DMS153 (cell line): ENCODE data around the gene FYB2.

Source experiments
- DNase-seq: peaks from one replicate; lab custom pipeline; 2025; lab: John Stamatoyannopoulos, UW

Gene FYB2

DNA sequence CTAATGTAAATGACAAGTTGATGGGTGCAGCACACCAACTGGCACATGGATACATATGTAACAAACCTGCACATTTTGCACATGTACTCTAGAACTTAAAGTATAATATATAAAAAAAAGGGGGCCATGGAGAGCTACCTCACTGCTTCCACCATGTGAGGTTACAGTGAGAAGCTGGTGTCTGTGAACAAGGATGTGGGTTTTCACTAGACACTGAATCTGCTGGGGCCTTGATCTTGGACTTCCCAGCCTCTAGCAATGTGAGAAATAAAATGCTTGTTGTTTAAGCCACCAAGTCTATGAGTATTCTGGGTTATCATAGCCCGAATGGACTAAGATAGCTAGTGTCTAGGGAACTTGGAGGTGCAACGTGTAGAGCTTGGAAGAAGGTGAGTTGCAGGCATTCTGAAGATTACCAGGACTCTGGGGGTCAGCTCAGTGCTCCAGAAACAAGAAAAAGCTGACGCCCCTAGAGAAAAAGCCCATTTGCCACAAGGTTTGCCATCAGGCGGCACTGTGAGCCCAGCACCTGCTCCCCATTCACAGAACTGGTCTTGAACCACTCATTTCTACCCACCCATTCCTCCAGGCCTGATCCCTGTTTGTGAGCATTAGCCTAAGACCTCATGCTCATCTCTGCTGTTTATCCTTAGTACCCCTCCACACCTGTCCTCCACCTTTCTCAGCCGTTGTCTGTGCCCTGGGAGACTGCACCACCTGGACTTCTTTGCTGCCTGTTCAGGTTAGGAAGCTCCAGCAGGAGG lies 15.1 kb upstream of the FYB2 start:
- no peak for DNase-seq

DNA sequence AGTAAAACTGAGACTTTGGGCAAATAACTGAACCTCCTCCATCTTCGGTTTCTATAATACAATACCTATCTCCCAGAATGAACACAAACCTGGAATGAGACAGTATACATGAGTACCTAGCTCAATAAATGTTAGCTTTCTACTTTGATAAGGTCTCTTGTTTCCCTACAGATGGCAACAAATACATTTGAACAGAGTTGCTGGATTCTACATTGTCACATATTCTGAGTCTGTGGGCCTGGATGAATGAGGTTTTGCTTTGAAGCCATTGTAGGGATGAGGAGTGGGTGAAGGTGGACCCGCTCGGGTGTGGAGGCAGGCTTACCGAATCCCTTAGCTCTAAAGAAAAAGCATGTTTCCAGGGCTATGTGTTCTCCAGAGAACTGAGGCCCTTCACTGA lies 13.9 kb upstream of the FYB2 start:
- DNase-seq: no peak

DNA sequence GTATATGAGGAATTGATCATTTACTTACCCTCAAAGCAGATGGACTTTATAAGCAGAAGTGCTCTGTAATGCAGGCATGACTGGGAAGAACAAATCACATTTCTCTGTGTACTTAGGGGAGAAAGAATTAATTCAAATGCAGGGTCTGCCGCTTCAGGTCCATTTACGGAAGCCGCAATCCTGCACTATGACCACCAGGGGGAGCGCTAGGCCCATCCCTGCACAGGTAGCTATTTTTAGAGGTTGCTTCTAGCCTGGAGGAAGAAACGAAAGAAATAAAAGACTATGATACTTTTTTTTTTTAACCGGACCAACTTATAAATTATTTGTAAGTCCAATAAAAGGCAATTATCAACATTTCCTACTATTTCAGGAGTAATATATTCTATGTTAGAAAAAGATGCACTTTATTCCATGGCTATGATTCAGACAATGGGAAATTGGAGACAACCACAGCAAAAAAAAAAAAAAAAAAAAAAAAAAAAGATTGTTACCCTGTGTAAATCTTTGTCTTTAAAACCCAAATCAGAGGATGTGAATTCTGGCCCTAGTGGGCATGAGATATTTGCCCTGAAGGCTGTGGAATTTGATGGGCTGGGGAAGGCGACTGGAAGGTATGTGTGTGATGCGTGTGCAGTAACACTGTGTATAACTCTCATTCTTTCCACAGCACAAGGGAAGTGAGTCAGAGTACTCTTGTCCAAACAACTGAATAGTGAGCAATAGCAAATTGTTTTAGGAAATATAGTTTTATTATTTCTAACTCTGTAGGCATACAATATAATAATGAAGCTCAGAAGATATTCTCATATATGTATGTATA lies 12.9 kb upstream of the FYB2 start:
- DNase-seq: peak; percentile 57

DNA sequence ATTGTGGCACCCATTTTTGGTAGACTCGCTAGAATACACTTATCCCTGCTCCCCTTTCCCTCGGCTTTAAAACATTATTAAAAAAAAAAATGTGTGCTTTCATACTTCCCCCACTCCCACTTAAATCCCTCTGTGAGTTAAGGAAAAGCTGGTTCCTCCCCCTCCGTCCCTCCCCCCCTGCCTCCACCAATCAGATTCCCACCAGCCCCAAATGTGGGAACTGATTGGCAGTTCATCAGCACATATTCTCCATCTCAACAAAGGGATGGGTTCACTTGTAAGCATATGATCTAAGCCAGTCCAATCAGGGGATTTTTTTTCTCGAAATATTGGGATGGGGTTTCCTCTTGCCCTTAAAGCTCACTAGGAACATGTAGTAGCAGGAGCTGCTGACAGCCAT lies 10.8 kb upstream of the FYB2 start:
- DNase-seq: no peak

DNA sequence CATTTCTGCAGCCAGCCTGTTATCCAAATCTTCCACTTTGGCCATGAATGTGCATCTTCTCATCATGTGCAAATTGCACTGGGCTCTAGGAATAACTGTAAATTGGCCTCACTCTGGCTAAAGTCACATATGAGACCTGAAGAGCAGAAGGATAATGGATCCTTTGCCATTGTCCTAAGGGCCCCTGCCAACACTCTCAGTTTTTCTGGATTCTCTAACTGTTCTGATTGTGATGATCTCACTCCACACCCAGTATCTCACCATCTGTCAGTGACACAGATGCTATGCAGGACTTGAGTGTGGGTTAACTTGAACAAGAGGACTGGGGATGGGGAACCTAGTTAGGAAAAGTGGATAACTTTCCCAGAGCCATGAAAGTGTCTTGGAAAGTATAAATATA lies 8.5 kb upstream of the FYB2 start:
- DNase-seq: no peak

DNA sequence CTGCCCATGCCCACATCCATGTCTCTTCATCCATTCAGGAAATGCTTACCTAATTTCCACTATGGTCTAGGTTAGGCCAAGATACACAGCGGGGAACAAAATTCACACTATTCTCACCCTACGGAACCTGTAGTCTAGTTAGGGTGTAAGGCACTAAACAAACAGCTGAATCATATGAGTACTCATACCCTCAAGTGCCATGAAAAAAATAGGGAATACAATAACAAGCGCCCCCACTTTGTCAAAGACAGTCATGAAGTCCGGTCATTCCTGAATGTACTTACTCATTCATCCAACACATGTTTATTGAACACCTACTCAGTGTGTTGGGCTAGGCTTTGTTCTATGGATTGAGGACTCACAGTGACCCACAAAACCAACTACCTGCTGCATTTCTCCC lies 6.2 kb upstream of the FYB2 start:
- no peak for DNase-seq

DNA sequence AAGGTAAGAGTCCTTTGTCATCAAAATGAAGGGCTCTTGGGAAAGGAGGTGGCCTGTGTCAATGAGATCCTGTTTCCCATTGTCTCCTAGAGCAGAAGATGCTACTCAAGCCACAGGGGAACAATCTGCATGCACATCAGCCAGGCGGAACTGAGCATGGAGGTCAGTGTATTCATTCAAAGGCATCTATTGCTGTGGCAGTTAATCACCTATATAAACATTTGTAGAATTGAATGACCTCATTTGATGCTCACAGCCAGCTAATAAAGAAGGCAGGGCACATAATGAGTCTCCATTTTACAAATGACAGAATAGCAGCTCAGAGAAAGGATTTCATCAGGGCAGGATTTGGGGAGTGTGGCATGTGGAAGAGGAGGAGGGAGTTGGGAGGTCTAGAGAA lies 5.7 kb upstream of the FYB2 start:
- peak; percentile 96 for DNase-seq

DNA sequence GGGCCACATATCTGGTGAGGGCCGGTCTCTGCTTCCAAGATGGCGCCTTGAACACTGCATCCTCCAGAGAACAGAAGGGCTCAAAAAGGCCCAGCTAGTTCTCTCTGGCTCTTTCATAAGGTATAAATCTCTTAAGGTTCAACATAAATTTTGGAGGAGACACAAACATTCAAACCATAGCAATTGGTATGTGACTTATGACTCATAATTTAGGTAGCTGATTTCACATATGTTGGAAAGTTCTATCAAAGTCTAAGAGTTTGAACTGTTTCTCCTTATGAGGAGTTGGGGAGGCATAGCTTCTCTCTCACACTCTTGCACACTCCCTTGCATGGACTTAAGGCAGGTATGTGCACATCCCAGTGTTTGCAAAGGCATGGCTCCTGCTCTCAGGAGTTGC lies 5.1 kb upstream of the FYB2 start:
- no peak for DNase-seq

DNA sequence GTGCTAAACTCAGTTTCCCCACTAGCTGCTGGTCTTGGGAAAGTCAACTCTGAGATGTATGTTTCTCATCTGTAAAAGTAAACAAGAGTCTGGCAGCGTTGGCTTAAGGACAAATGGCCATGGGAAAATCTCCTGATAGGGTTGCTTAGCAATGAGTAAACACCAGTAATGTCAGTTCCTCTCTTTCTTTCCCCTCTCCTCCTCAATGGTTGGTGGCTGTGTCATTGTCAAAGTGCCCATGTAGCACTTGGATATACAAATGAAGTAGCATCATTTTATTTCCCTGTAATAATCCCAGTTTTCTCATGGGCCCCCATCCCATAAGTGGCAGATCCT lies 2.2 kb upstream of the FYB2 start:
- peak; percentile 84 for DNase-seq

DNA sequence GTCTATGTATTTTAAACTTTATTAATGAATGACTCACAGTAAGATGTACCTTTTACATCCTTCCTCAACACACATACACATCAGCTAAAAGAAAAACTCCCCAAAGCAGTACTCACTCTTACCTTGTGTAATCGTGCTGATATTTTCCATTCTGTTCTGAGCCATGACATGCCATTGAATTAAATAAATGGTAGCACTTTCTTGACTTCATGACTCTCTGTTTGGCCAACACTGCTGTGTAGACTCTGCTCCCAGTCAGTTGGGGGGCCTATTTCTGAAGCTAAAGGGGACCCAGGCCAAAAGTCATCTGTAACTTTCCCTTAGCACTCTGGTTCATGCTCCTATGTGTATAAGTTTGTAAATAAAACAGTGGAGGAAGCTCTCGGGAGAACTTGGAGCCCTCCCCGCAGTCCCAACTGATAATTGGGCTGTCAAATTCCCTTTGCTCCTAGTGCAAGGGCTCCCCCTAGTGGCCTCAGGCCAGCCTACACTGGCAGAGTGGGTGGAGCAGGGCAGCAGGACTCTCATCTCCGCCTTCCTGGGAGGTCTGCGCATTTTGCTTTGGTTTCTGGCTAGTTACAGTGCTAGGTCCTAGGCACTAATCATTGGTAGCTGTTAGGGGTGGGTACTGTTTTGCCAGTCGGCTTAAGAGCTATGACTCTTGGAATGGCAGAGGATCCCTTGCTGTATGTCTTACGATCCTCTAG lies 1.7 kb upstream of the FYB2 start:
- DNase-seq: peak; percentile 81

DNA sequence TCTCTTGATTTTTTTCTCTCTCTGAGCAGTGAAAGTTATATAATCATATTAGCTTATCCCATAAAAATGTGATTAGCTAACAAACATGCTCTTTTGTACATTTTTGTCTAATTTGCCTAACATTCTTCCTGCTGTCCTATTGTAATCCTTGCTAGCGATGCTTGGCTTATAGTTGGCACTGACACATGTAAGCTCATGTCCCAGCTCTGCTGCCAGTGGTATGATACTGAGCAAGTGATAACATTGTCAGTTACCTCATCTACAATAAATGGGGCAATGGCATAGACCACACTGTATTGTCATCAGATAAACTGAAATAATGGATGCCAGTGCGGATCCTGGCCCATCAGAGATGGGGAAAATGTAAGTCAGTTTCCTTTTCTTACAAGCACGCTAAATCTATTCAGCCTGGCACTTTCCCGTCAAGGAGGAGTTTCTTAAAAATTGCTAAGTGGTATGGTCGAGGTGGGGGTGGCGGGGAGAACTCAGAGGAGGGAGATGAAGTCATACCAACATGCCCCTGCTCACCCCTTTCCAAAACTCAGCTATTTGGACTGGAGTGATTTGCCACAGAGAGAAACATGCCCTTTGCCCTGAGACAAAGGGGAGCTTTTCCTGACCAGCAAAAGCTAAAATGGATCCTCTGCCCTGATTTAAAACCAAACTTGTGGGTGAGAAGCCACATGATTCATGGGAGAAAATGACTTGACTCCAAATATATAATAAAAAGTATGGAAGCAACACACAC lies 1.3 kb downstream of the FYB2 start:
- no peak for DNase-seq

DNA sequence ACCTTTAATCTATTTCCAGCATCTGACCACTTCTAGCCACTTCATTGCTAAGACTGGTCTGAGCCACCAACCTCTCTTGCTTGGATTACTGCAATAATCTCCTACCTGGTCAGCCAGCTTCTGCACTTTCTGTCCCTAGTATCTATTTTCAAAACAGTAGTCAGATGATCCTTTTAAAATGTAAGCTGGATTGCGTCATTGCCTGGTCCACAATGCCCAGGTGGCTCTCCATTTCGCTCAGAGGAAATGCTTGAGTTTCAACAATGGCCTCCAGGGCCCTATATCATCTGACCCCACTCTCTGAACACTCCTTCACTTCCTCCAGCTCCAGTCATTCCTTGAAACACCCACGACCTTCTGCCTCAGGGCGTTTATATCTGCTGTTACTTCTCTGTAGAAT lies 2.3 kb downstream of the FYB2 start:
- DNase-seq: peak; percentile 73

DNA sequence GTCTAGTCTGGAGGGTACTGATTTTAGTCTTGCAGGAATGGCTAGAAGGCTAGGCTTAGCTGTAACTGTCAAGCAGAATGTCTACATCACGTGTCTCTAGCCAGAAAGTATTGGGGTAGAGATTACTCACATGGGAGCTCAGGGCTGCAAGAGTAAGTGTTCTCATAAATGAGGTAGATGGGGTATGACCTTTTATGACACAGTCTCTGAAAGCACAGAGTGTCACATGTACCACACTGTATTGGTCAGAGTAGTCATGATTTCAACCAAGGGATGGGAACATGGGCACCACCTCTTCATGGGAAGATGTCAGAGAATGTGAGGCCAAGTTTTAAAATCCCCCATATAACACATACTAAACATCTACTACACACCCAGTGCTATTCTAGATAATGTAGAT lies 2.9 kb downstream of the FYB2 start:
- DNase-seq: no peak

DNA sequence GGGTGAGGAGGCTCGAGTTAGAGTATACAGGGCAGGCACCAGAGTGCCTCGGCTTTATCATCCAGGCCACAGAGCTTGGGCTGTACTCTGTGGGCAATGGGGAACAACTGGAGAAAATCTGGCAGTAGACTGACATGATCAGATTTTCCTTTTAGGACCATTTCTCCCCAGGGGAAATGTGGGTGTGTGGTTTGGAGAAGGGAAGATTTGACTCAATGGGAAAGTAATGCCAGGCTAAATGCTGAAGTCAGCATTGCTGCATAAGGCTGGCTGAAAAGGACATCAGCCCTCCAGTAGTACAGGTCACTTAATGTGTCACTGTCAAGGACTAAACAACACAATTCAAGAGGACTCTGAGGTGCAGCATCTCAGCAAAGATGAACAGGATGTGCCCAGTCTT lies 5.0 kb downstream of the FYB2 start:
- no peak for DNase-seq

DNA sequence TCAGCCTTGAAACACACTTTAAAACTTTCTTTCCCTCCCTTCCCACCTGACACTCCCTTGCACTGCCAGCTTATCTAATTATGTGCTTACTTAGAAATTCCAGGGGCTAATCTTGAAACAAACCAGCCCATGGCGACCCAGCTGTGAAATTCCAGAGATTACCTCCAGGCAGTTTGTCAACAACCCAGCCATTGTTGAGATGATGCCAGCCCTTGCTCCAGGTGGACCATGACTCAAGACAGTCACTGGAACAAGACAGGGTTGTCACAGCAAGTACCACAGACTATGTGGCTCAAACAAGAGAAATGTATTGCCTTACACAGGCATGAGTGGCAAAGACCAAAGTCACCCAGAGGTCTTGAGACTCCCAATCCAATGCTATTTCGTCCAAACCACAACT lies 7.9 kb downstream of the FYB2 start:
- no peak for DNase-seq

DNA sequence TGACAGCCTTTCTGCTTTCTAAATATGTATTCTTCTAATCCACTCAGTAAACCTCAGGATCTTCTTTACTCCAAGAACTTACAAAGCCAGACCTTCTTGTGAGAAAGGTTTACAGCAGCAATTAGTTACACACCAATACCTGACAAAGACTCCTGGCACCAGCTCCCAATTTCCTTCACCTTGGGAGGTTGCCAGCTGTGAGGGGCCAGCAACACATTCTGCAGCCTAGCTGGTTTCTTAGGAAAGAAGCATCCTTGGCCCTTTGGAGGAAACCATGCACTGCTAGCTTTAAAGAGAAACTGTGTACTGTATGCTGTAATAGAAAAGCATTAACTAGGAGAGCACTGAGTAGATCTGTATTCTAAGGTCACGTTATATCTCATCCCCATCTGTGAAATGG lies 10.8 kb downstream of the FYB2 start:
- no peak for DNase-seq

DNA sequence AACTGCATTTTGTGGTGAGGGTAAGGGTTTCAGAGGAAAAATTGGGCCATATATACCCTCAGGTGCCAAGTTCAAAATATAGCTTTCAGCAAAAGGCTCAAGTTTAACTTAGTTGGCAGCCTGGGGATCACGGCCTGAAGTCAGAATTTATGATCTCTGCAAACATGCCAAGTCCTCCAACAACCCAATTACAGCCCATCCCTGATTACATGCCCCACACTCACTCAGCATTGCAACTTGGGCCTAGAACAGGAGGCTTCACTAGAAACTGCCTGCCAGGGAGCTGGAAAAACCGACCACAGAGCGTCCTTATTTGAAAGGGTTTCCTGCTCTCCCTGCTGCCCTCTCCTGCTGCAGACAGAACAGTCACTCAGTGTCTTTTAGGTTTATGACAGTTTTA lies 12.4 kb downstream of the FYB2 start:
- no peak for DNase-seq

DNA sequence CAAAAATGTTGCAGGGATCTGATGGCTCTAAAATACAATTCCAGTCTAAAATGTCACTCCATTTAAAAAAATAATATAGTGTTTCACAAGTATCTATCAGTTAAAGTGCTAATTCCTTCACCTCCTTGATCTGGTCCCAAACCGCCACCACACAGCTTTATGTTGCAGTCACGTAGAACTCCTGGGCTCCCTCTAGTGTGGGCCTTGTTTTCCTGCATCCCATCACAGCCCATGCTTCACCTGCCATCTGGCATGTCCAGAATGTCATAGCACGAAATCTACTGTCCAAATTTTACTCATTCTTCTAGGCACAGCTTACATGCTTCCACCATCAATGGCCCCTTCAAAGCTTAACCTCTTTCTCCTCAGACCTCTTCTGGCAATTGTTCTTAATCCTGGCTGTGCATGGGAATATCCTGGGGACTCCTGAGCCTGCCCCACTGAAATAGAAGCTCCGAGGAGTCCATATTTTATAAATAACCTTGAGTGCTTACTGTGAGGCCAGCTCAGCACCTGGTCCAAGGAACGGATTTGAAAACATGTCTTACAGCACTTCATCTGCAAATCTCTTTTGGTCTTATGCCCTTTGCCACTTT lies 15.5 kb downstream of the FYB2 start:
- no peak for DNase-seq

DNA sequence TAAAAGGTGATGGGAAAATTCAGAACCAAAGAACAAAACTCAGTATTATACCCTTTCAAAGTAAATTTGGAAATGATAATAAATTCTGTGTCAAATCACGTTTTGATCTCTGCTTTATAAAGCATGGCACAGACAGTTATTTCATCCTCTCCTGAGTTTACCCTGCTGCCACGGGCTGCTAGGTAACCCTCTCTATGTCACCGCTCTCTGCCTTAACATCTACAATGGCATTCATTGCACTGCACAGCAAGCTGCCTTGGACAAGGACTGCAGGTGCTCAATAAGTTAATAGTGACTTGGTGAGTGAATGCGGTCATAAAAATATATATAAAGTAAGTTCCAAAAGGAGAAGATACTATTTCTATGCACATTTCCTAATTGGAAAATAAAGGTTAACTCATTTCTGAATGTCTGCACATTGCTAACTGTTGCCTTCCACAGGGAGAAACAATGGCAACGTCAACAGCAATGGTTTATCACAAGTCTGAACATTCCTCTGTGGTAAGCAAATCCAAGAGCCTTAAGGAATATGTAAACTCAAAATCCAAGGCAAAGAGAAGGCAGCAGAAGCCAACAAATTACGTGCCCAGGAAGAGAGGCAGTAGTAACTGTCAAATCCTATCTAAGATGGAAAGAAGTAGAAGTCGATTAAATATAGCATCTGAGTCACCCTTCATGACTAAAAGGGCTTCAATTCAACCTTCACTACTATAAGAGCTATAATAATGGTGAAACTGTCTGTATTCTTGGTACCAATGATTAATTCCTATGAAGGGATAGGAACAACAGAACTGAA lies 19.4 kb downstream of the FYB2 start:
- no peak for DNase-seq

DNA sequence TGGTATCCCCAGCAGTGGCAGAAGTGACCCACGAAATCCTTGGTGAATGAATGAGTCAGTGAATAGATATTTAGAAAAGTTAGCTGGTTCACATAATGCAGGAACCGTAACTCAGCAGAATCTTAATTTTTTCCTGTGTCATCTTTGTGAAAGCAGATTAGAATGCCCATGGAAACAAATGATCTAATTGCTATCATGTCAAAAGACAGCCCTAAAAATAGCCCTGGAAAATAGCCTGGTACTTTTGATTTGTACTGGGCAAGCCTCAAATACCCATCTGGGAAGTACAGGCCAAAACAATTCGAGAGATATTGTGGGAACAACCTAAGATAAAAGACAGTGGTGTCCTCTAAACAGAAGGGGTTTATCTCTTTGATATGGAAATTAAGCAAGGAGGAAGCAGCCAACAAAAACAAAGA lies 21.1 kb downstream of the FYB2 start:
- DNase-seq: no peak

DNA sequence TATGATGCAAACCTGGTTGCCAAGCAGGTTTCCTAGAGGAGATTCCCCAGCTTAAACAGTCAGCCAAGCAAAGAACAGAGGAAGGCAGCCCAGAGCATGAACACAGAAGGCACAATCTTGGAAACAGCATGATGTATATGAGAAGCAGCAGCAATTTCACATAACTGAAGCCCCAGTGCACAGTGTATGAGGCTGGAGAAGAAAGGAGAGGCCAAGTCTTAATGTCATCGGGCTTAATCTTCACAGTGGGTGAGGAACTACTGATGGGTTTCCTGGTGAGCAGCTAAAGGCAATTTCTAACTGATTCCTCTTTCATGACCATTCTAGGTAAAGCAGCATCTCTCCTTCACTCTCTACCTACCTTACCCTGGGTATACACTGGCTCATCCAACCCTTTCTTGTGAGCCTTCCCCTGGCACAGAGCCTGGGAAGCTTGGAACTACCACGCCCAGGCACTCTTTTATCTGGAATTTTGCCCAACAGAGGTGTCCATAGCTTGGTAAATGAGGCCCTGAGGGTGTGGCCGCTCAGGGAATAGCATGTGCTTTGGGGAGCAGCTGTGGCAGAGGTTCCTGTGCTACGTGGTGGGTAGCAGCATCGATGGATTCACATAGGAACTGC lies 22.0 kb downstream of the FYB2 start:
- peak; percentile 88 for DNase-seq
